K562 (cell line): ENCODE data around the gene CAMK1D. TPM values are rescaled to one million over a fixed set of nuclear protein-coding genes. Genes with fewer than 3 reads are reported as not detected.

Source experiments
- AFF1 ChIP-seq, 2 experiments: fragments of 450-650 bp; IDR thresholded peaks; 2 replicates each; pipeline ENCODE4 v1.6.1; 2018; ENCODE audit warnings: mild to moderate bottlenecking in 2 of 2, low read depth in 1 of 2; ENCODE audit not compliant: partially characterized antibody in 2 of 2
- ARHGAP35 ChIP-seq: fragments of 450-650 bp; IDR thresholded peaks from 2 replicates; pipeline ENCODE4 v1.6.1; 2018; ENCODE audit not compliant: partially characterized antibody
- GTF2F1 ChIP-seq: IDR thresholded peaks from 2 replicates; pipeline ENCODE4 v1.6.1; 2011; ENCODE audit warnings: low read depth, low read length, improper control_type of control experiment
- HDAC3 ChIP-seq: fragments of 450-650 bp; IDR thresholded peaks from 2 replicates; pipeline ENCODE4 v1.6.1; 2018; ENCODE audit warnings: borderline replicate concordance, mild to moderate bottlenecking, moderate library complexity; ENCODE audit not compliant: partially characterized antibody
- HNRNPLL ChIP-seq: fragments of 200-400 bp; formaldehyde crosslinking; IDR thresholded peaks from 2 replicates; pipeline ENCODE4 v1.6.1; 2017; ENCODE audit warnings: low read length, low read depth, mild to moderate bottlenecking; ENCODE audit not compliant: poor library complexity, severe bottlenecking
- JUN ChIP-seq, 2 experiments: sonication (generic) in 1 of 2; formaldehyde crosslinking in 1 of 2; IDR thresholded peaks; 2 replicates each; pipeline versions ENCODE4 v1.6.1 to v1.8.0; 2012 to 2022; ENCODE audit warnings: borderline replicate concordance in 2 of 2, mild to moderate bottlenecking in 2 of 2, improper control_type of control experiment in 1 of 2, low read depth in 1 of 2, low read length in 1 of 2, missing genetic modification reagents in 1 of 2
- JUNB ChIP-seq: fragments of 450-650 bp; formaldehyde crosslinking; conservative IDR thresholded peaks from 2 replicates; pipeline ENCODE4 v1.4.0; 2020; ENCODE audit warnings: mild to moderate bottlenecking
- KLF1 ChIP-seq: fragments of 450-650 bp; IDR thresholded peaks from 2 replicates; pipeline ENCODE4 v1.6.1; 2016; ENCODE audit warnings: missing genetic modification characterization, missing compliant biosample characterization
- MTA2 ChIP-seq: fragments of 450-650 bp; IDR thresholded peaks from 2 replicates; pipeline ENCODE4 v1.6.1; 2016; ENCODE audit warnings: low read depth
- RBM17 ChIP-seq: fragments of 200-400 bp; formaldehyde crosslinking; IDR thresholded peaks from 2 replicates; pipeline ENCODE4 v1.6.1; 2017; ENCODE audit warnings: low read depth, mild to moderate bottlenecking, low read length, borderline replicate concordance
- SMAD1 ChIP-seq: fragments of 150-350 bp; IDR thresholded peaks from 2 replicates; pipeline ENCODE4 v1.6.1; 2014; ENCODE audit warnings: low read length, low read depth; ENCODE audit not compliant: partially characterized antibody
- SNRNP70 ChIP-seq: fragments of 200-400 bp; formaldehyde crosslinking; optimal IDR thresholded peaks from 2 replicates; pipeline ENCODE3; 2017; ENCODE audit warnings: low read depth, low read length
- SRSF7 ChIP-seq: fragments of 200-400 bp; formaldehyde crosslinking; optimal IDR thresholded peaks from 2 replicates; pipeline ENCODE3; 2017; ENCODE audit warnings: mild to moderate bottlenecking, low read depth, low read length
- TAF9B ChIP-seq: fragments of 450-650 bp; IDR thresholded peaks from 2 replicates; pipeline ENCODE4 v1.6.1; 2018; ENCODE audit warnings: mild to moderate bottlenecking; ENCODE audit not compliant: partially characterized antibody
- TCFL5 ChIP-seq: fragments of 250-450 bp; sonication (Bioruptor Pico); conservative IDR thresholded peaks from 2 replicates; pipeline ENCODE4 v1.6.1; 2021; ENCODE audit warnings: mild to moderate bottlenecking, moderate library complexity, matching md5 sums
- ZFX ChIP-seq: sonication (generic); formaldehyde crosslinking; IDR thresholded peaks from 2 replicates; pipeline ENCODE4 v1.8.0; 2022; ENCODE audit warnings: mild to moderate bottlenecking, missing genetic modification reagents, moderate library complexity
- ZNF668 ChIP-seq: fragments of 250-450 bp; sonication (Bioruptor Pico); IDR thresholded peaks from 2 replicates; pipeline ENCODE4 v1.8.0; 2022; ENCODE audit warnings: mild to moderate bottlenecking, inconsistent platforms
- polyA plus RNA-seq, 8 experiments: library from polyadenylated mRNA; depleted of rRNA in 4 of 8; stranded (reverse) in 5 of 8; unstranded in 3 of 8; fragments of >200 nt; fragmentation: Nextera tagmentation in 2 of 8; fragmentation: Illumina TruSeq in 1 of 8; extraction: Ambion mirVana in 2 of 8; extraction: Trizol in 1 of 8; gene quantifications; 2 replicates each; pipeline versions ENCODE4 v1.2.1 to v1.2.3, GENCODE V29; 2011 to 2014; ENCODE audit warnings: inconsistent platforms in 1 of 8, missing spikeins in 1 of 8
- total RNA-seq, 7 experiments: library from RNA; depleted of rRNA in 6 of 7; stranded (reverse); fragments of >200 nt in 6 of 7; fragmentation: Illumina TruSeq in 2 of 7; extraction: Trizol in 2 of 7; gene quantifications; 2 replicates each; pipeline versions ENCODE4 v1.2.1 to v1.2.3, GENCODE V29; 2011 to 2021; ENCODE audit warnings: low replicate concordance in 1 of 7
- TF ChIP-seq, protein P1 (sequence below), 2 experiments: IDR thresholded peaks in 1 of 2; conservative IDR thresholded peaks in 1 of 2; 2 replicates each; pipeline ENCODE4 v1.6.1; 2016; ENCODE audit warnings: low read depth in 2 of 2, mild to moderate bottlenecking in 1 of 2, missing compliant biosample characterization in 1 of 2, missing genetic modification characterization in 1 of 2, moderate library complexity in 1 of 2
- TF ChIP-seq, protein P2 (sequence below): fragments of 450-650 bp; formaldehyde crosslinking; IDR thresholded peaks from 2 replicates; pipeline ENCODE4 v1.4.0; 2020; ENCODE audit warnings: mild to moderate bottlenecking, mixed read lengths

Gene CAMK1D
- total and polyA plus RNA-seq, 9 of the 15 experiments (the other 6 are each of a cell fraction or from before 2014, with no cell fraction given), result 0.12 to 0.24 (median 0.20) TPM; not detected in 5

GRCh38 chr10:12710594-12711349, 361.4 kb downstream of the CAMK1D start (continued):
- TF ChIP-seq, protein P1, sequence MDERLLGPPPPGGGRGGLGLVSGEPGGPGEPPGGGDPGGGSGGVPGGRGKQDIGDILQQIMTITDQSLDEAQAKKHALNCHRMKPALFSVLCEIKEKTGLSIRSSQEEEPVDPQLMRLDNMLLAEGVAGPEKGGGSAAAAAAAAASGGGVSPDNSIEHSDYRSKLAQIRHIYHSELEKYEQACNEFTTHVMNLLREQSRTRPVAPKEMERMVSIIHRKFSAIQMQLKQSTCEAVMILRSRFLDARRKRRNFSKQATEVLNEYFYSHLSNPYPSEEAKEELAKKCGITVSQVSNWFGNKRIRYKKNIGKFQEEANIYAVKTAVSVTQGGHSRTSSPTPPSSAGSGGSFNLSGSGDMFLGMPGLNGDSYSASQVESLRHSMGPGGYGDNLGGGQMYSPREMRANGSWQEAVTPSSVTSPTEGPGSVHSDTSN (CRISPR knock-in tag; IDR thresholded peaks at IDR 0.05; ENCODE audit: low read depth), result no peak
- TF ChIP-seq, protein P1 (tag; conservative IDR thresholded peaks at IDR 0.05; ENCODE audit: low read depth), result no peak
- no peak for TF ChIP-seq TCFL5 (CRISPR knock-in tag)
- TF ChIP-seq ARHGAP35, result no peak
- no peak for TF ChIP-seq MTA2
- no peak for TF ChIP-seq ZFX
- TF ChIP-seq JUN (IDR thresholded peaks at IDR 0.05; ENCODE audit: borderline replicate concordance, low read depth, low read length), result no peak
- TF ChIP-seq JUN (CRISPR knock-in tag; IDR thresholded peaks at IDR 0.05; ENCODE audit: borderline replicate concordance), result no peak
- no peak for TF ChIP-seq ZNF668 (CRISPR knock-in tag)
- no peak for TF ChIP-seq SMAD1
- TF ChIP-seq HNRNPLL, result no peak
- no peak for TF ChIP-seq RBM17
- TF ChIP-seq AFF1 (IDR thresholded peaks at IDR 0.05; ENCODE audit: low read depth in 1 of 2, partially characterized antibody in 2 of 2), result no peak
- no peak for TF ChIP-seq SNRNP70
- TF ChIP-seq HDAC3, result no peak
- TF ChIP-seq TAF9B, result no peak
- no peak for TF ChIP-seq SRSF7
- TF ChIP-seq, protein P2, sequence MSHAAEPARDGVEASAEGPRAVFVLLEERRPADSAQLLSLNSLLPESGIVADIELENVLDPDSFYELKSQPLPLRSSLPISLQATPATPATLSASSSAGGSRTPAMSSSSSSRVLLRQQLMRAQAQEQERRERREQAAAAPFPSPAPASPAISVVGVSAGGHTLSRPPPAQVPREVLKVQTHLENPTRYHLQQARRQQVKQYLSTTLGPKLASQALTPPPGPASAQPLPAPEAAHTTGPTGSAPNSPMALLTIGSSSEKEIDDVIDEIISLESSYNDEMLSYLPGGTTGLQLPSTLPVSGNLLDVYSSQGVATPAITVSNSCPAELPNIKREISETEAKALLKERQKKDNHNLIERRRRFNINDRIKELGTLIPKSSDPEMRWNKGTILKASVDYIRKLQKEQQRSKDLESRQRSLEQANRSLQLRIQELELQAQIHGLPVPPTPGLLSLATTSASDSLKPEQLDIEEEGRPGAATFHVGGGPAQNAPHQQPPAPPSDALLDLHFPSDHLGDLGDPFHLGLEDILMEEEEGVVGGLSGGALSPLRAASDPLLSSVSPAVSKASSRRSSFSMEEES (CRISPR knock-in tag), result no peak
- TF ChIP-seq KLF1 (tag), result no peak
- no peak for TF ChIP-seq GTF2F1
- no peak for TF ChIP-seq JUNB
